Stimulated activated effector memory CD8-positive, alpha-beta T cell treated with anti-CD3 and anti-CD28 coated beads, Interleukin-12 subunit alpha, Interleukin-12 subunit beta, amount 100 ng/mL, for 72 hours (primary cell): Measurements from ENCODE around the gene PERM1.
A peak's percentile ranks its signal among the peaks of the same experiment; 100 is the strongest.
"Not testable (repeated sequence)": the region's sequence is repeated elsewhere in the genome, so short reads cannot be mapped to it uniquely, and the experiment has no call there.

Experiments
- ATAC-seq: fragments of 150-1000 bp; cut with Tn5 transposase; 2 replicates; pipeline ENCODE4 v1.10.0; 2021
- DNase-seq, 2 donors: peaks; one replicate each; pipeline ENCODE4 v3.0.0; 2021 to 2022; ENCODE audit warnings: low spot score in 2 of 2
- H3K27ac Mint-ChIP-seq: one replicate; pipeline ENCODE4 v1.8.0; 2022; ENCODE audit warnings: mild to moderate bottlenecking, mixed read lengths
- H3K36me3 Mint-ChIP-seq: one replicate; pipeline ENCODE4 v1.8.0; 2022; ENCODE audit warnings: mild to moderate bottlenecking, mixed read lengths
- H3K4me1 Mint-ChIP-seq: one replicate; pipeline ENCODE4 v1.8.0; 2022; ENCODE audit warnings: mixed read lengths
- H3K4me3 Mint-ChIP-seq: one replicate; pipeline ENCODE4 v1.8.0; 2022; ENCODE audit warnings: mild to moderate bottlenecking, mixed read lengths
- H3K9me3 Mint-ChIP-seq: one replicate; pipeline ENCODE4 v1.8.0; 2022; ENCODE audit warnings: mixed read lengths

The PERM1 gene

DNA sequence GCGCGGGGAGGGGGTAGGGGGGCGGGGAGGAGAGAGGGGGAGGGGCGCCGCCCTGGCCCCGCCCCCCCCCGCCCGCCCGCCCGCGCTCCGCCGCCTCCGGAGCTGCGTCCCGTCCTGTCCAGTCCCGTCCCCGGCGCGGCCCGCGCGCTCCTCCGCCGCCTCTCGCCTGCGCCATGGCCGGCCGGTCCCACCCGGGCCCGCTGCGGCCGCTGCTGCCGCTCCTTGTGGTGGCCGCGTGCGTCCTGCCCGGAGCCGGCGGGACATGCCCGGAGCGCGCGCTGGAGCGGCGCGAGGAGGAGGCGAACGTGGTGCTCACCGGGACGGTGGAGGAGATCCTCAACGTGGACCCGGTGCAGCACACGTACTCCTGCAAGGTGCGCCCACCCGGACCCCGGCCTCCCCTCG lies 38.1 kb upstream of the PERM1 start, which contains the start of gene AGRN:
AGRN (plus strand) TSS at position 121 of the 405 bp plus-strand sequence; CDS start at position 174, 53 bp downstream.
- H3K4me3 Mint-ChIP-seq = peak within 1 kb of the TSS; percentile 52
- H3K27ac Mint-ChIP-seq = no peak within 1 kb of the TSS
- peaks cover 23% of the 10 kb centered on the region for H3K4me1 Mint-ChIP-seq
- peak in 1 of 2 donors; percentile 76 for DNase-seq
- ATAC-seq = peak; percentile 26
- H3K36me3 Mint-ChIP-seq = peaks cover 12% of the 10 kb centered on the region
- H3K9me3 Mint-ChIP-seq = no peaks in the 10 kb centered on the region

DNA sequence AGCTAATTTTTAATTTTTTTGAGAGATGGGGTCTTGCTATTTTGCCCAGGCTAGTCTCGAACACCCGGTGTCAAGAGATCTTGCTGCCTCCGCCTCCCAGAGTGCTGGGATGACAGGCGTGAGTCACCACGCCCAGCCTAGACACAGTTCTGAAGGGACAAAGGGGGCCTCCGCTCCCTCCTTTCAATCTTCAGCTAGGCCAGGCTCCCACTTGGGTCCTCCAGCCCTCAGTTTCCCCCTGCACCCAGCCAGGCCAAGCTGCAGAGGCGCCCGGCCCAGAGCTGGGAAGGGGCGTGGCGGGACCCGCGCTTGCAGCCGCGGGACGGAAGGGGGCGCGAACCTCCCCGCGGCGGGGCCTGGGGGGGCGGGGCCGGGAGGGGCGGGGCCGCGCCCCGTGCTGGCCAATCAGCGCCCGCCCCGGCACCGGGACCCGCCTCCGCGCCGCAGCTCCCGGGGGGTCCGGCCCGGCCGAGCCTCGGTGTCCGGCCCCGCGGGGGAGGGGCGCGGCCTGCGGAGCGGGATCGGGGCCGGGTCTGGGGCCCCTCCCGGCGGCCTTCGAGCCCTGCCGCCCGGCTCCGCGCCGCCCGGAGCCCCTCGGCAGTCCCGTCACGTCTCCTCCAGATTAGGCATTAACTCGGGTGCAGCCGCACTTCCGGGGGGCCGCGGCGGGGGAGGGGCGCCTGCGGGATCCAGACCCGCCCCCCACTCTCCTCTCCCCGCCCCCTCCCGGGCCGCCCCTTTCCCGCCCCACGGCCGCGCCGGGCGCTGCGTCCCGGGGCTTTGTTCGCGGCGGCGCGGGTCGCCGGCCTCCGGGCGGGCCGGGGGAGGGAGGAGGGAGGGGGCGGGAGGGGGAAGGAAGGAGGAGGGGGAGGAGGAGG lies 37.5 kb upstream of the PERM1 start:
- Mint-ChIP-seq H3K36me3 (peaks cover 12% of the 10 kb centered on the region), H3K4me3 (peak overlapping the region; percentile 52), H3K9me3 (no peaks in the 10 kb centered on the region), H3K4me1 (peaks cover 29% of the 10 kb centered on the region), H3K27ac (no peak overlapping the region)
- peak; percentile 83 to 88 for DNase-seq
- peak; percentile 80 for ATAC-seq

DNA sequence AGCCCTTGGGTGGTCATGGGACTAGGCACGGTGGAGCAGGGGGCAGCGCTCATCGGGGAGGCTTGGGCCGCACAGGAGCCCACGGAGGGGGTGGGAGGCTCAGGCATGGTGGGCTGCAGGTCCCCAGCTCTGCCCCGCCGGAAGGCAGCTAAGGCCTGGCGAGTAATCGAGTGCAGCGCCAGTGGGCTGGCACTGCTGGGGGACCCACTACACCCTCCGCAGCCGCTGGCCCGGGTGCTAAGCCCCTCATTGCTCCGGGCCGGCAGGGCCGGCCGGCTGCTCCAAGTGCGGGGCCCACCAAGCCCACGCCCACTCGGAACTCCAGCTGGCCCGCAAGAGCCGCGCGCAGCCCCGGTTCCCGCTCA lies 36.4 kb upstream of the PERM1 start:
- Mint-ChIP-seq H3K36me3 (peaks cover 14% of the 10 kb centered on the region), H3K4me1 (peaks cover 38% of the 10 kb centered on the region)
- H3K4me3 Mint-ChIP-seq, ATAC-seq, H3K9me3 Mint-ChIP-seq, DNase-seq, H3K27ac Mint-ChIP-seq: not testable (repeated sequence)

DNA sequence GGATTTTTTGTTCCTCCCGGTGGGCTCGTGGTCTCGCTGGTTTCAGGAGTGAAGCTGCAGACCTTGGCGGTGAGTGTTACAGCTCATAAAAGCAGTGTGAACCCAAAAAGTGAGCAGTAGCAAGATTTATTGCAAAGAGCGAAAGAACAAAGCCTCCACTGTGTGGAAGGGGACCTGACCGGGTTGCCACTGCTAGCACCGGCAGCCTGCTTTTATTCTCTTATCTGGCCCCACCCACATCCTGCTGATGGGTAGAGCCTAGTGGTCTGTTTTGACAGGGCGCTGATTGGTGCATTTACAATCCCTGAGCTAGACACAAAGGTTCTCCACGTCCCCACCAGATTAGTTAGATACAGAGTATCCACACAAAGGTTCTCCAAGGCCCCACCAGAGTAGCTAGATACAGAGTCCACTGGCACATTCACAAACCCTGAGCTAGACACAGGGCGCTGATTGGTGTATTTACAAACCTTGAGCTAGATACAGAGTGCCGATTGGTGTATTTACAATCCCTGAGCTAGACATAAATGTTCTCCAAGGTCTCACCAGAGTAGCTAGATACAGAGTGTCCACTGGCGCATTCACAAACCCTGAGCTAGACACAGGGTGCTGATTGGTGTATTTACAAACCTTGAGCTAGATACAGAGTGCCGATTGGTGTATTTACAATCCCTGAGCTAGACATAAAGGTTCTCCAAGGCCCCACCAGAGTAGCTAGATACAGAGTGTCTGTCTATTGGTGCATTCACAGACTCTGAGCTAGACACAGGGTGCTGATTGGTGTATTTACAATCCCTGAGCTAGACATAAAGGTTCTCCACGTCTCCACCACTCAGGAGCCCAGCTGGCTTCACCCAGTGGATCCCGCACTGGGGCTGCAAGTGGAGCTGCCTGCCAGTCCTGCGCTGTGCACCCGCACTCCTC lies 35.8 kb upstream of the PERM1 start:
- not testable (repeated sequence) for H3K9me3 Mint-ChIP-seq, H3K27ac Mint-ChIP-seq, H3K4me3 Mint-ChIP-seq, ATAC-seq, DNase-seq
- peaks cover 12% of the 10 kb centered on the region for H3K36me3 Mint-ChIP-seq
- H3K4me1 Mint-ChIP-seq = peaks cover 36% of the 10 kb centered on the region

DNA sequence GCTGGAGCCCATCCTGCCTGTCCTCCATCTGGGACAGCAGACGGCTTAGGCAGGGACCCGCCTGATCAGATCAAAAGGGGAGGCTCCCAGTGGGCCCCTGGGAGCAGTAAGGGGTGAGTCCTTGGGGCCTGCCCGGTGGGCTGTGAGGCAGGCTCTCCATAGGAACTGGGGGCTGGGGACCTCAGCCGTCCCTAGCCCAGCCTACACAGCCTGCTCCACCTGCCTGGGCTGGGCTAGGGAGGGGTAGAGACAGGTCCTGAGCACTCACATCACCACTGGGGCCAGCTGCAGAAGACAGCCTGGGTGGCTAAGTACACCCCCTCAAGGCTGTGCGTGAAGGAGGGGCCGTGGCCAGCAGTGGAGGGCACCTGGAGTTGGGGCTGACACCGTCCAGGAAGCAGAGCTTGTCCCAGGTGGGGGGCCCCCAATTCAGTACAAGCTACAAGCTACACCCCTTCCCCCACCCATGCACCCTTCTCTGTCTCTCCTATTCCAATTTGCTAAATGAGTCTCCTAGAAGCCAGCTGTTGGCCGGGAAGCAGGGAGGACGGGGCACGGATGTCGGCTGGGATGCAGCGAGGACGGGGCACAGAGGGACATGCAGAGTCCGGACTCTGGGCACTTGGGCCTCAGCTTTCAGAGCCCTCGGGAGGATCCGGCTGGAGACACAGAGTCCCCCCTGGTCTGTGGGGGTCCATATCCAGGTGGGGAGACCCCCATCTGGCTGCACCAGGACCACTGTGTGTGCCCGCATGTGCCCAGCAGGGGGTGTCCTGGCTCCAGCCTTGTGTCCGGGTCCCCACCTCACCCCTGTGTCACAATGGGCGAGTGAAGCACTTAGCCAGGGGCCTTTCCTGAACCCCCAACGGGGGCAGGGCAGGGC lies 33.1 kb upstream of the PERM1 start:
- DNase-seq (no peak), ATAC-seq (no peak)
- peak overlapping the region; percentile 96 for H3K27ac Mint-ChIP-seq
- H3K36me3 Mint-ChIP-seq = peaks cover 12% of the 10 kb centered on the region
- H3K4me1 Mint-ChIP-seq = peaks cover 28% of the 10 kb centered on the region
- H3K9me3 Mint-ChIP-seq = no peaks in the 10 kb centered on the region
- H3K4me3 Mint-ChIP-seq = peak overlapping the region; percentile 95

DNA sequence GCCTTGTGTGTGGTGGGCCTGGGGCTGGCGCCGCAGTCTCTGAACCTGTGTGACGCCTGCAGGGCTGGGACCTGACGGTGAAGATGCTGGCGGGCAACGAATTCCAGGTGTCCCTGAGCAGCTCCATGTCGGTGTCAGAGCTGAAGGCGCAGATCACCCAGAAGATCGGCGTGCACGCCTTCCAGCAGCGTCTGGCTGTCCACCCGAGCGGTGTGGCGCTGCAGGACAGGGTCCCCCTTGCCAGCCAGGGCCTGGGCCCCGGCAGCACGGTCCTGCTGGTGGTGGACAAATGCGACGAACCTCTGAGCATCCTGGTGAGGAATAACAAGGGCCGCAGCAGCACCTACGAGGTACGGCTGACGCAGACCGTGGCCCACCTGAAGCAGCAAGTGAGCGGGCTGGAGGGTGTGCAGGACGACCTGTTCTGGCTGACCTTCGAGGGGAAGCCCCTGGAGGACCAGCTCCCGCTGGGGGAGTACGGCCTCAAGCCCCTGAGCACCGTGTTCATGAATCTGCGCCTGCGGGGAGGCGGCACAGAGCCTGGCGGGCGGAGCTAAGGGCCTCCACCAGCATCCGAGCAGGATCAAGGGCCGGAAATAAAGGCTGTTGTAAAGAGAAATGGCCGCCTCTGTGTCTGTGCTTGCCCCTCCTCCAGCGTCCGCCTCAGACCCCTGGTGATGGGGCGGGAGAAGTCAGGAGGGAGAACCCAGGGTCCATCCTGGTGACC lies 32.2 kb upstream of the PERM1 start:
- Mint-ChIP-seq H3K36me3 (peaks cover 12% of the 10 kb centered on the region), H3K4me3 (peak overlapping the region; percentile 95), H3K27ac (peak overlapping the region; percentile 96), H3K4me1 (peaks cover 31% of the 10 kb centered on the region), H3K9me3 (peaks cover 1% of the 10 kb centered on the region)
- DNase-seq = no peak
- peak; percentile 38 for ATAC-seq

DNA sequence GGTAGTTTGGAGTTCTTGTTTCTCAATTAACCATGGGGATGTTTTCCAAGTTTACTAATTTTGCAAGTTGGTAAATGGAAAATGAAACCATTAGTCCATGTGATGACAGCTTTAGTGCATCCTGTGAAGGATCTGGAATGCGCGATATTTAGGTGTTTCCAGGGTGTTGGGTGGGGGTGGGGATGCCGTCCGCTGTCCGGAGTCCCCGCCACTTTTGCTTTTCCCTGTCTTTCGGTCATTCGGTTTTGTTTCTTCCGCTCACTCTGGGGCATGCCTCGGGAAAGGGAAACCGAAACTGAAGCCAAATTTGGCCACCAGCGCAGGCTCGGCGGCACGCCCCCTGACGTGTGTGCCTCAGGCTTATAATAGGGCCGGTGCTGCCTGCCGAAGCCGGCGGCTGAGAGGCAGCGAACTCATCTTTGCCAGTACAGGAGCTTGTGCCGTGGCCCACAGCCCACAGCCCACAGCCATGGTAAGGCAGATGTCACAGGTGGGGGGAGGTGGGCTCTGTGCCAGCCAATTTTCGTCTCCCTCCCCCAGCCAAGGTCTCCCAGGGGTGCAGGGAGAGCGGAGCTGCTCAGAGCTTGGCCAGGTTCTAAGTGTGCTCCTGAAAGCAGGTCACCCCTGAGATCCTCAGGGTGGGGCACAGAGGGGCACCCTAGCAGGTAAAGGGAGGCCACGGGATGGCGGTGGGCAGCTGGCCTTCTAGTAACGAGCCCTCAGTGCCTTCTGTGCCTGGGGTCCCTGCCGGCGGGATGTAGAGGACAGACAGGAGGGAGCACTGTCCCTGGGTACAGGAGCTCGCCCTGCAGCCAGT lies 31.4 kb upstream of the PERM1 start, which contains the start of gene ISG15:
ISG15 (plus strand) TSS at position 393 of the 817 bp plus-strand sequence; CDS start at position 470, 77 bp downstream.
- H3K27ac Mint-ChIP-seq = peak within 1 kb of the TSS; percentile 96
- peaks cover 34% of the 10 kb centered on the region for H3K4me1 Mint-ChIP-seq
- H3K4me3 Mint-ChIP-seq = peak within 1 kb of the TSS; percentile 95
- H3K9me3 Mint-ChIP-seq = peaks cover 2% of the 10 kb centered on the region
- peak; percentile 96 for ATAC-seq
- H3K36me3 Mint-ChIP-seq = peaks cover 12% of the 10 kb centered on the region
- peak; percentile 62 to 91 for DNase-seq

DNA sequence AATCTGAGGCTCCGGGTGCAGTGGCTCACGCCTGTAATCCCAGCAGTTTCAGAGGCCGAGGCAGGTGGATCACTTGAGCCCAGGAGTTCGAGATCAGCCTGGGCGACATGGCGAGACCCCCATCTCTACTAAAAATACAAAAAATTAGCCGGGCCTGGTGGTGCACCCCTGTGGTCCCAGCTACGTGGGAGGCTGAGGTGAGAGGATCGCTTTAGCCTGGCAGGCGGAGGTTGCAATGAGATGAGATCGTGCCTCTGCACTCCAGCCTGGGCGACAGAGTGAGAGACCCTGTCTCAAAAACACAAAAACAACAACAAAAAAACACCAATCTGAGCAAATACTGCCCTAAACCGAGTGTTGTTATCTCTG lies 30.8 kb upstream of the PERM1 start:
- H3K27ac Mint-ChIP-seq = peak overlapping the region; percentile 96
- H3K4me3 Mint-ChIP-seq = peak overlapping the region; percentile 95
- H3K9me3 Mint-ChIP-seq, ATAC-seq, DNase-seq: not testable (repeated sequence)
- peaks cover 12% of the 10 kb centered on the region for H3K36me3 Mint-ChIP-seq
- peaks cover 34% of the 10 kb centered on the region for H3K4me1 Mint-ChIP-seq

DNA sequence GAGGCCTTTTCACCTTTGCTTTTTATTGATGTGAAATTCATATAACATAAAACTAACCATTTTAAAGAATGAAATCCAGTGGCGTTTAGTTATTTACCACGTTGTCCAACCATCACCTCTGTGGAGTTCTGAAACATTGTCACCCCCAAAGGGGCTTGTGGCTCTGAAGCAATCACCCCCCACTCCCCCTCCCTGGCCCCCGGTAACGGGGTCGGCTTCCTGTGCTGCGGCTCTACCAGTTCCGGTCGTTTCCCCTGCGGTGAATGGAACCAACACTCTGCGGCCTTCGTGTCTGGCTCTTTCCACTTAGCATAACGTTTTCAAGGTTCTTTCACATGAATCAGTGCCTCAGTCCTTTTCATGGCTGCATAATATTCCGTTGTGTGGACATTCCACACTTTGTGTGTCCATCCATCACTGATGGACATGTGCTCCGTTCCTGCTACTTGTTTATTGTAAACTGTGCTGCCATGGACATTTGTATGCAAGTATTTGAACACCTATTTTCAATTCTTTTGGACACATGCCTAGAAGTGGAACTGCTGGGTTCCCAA lies 29.6 kb upstream of the PERM1 start:
- H3K4me1 Mint-ChIP-seq = peaks cover 29% of the 10 kb centered on the region
- ATAC-seq (no peak), DNase-seq (no peak)
- H3K27ac Mint-ChIP-seq = no peak overlapping the region
- H3K36me3 Mint-ChIP-seq = peaks cover 7% of the 10 kb centered on the region
- H3K9me3 Mint-ChIP-seq = peaks cover 2% of the 10 kb centered on the region
- no peak overlapping the region for H3K4me3 Mint-ChIP-seq

DNA sequence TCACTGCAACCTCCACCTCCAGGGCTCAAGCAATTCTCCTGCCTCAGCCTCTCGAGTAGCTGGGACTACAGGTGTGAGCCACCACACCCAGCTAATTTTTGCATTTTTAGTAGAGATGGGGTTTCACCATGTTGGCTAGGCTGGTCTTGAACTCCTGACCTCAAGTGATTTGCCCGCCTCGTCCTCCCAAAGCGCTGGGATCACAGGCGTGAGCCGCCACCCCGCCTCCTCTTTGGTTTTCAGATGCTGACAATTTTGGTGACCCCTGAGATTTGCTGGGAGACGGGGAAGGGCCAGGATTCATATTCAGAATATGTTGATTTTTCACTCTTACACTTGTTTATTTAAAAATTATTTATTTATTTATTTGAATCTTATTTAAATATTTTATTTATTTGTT lies 28.2 kb upstream of the PERM1 start:
- H3K27ac Mint-ChIP-seq, ATAC-seq, H3K36me3 Mint-ChIP-seq, DNase-seq, H3K4me3 Mint-ChIP-seq, H3K9me3 Mint-ChIP-seq: not testable (repeated sequence)
- peaks cover 31% of the 10 kb centered on the region for H3K4me1 Mint-ChIP-seq

DNA sequence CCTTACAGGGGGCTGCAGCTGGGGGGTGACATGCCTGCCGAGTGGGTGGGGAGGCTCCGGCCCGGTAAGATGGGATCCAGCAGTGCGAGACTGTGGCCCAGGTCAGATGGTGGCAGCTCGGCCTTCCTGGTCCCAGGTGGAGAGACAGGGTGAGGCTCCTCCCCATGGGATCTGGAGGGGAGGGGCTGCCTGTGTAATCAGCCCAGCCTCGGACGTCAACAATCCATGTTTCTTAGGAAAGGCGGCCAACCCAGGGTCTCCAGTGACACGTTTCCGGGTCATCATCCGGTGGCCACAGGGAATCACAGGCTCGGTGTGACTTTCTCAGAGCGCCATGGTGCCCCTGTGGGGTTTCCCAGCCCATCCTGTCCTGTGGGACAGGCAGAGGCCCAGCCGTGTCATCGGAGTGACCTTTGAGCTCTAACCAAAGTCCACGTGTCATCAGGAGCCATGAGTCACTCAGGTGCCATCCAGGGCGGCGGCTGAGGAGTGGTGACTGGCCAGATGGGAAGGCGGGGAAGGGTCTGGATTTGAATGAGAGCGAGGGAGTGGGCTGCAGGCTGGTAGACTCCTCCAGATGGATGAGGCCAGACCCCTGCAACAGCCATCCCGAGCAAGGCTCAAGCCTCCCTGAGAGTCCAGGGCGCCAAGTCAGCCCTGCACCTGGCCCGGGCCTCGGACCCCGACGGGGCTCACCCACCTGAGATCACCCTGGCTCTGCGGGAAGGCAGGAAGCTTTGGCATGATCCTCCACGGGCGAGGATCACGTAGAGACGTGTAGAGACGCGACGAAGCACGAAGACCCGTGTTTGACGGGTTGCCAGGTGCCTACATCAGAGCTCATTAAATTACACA lies 24.6 kb upstream of the PERM1 start:
- Mint-ChIP-seq H3K4me1 (peaks cover 21% of the 10 kb centered on the region), H3K27ac (no peak overlapping the region), H3K4me3 (no peak overlapping the region), H3K36me3 (no peaks in the 10 kb centered on the region), H3K9me3 (peaks cover 2% of the 10 kb centered on the region)
- DNase-seq = no peak
- ATAC-seq = no peak

DNA sequence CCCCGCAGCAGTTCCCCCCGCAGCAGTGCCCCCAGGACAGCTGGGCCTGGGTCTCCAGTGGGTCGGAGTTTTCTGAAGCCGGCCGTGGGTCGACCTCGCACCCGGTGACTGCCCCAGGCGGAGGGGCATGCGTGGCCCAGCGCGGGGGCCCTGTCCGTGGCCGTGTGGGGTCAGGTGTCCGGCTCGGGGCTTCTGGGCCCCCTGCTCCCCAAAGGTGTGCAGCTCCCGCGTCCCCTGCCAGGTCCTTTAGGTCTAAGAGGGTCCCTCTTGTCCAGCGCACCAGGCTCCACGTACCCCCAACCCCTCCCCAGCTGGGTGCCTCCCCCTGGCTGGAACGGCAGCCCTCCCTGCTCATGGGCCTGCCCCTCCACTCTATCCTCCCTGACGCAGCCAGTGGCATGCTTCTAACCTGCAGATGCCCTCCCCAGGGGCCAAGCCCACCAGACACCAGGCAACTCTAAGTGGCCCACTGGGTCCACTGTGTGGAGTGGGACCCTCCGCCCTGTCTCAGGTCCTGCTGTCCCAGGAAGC lies 23.9 kb upstream of the PERM1 start:
- ATAC-seq (no peak), DNase-seq (no peak)
- Mint-ChIP-seq H3K4me1 (peaks cover 23% of the 10 kb centered on the region), H3K27ac (no peak overlapping the region), H3K9me3 (peaks cover 2% of the 10 kb centered on the region), H3K4me3 (no peak overlapping the region), H3K36me3 (no peaks in the 10 kb centered on the region)
